Raji (cell line): ENCODE results near the gene NOD2.

Source experiments
- POLR2A ChIP-seq: IDR thresholded peaks from 2 replicates; pipeline ENCODE4 v1.6.1; 2011; ENCODE audit warnings: low read depth, low read length, control low read depth; ENCODE audit not compliant: insufficient read depth

Gene NOD2

DNA sequence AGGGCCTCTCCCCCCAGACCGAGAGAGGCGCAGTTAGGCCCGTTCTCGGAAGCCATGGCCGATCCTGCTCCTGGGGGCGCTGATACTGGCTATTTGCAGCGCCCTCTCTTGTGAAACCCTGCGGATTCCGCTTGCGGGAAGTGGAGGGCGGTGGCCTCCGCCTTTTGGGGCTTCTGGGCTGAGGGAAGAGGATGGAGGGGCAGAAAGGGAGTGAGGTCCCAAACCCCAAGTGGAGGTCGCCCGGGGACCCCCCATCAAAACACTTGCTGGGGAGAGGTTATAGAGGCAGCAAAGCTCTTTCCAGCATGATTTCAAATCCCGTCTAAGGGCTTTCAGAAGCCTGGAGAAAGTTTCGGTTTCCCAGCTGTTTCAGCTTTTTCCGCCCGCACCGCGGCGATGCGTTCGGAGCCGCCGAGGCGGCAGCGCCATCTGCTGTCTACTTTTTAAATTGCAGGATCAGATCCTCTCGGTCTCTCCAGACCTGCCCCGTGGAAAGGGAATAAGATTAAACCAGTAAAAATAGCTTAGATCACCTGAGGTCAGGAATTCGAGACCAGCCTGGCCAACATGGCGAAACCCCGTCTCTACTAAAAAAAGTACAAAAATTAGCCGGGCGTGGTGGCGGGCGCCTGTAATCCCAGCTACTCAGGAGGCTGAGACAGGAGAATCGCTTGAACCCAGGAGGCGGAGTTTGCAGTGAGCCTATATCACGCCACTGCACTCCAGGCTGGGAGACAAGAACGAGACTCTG lies 28.1 kb upstream of the NOD2 start:
- no peak for TF ChIP-seq POLR2A

DNA sequence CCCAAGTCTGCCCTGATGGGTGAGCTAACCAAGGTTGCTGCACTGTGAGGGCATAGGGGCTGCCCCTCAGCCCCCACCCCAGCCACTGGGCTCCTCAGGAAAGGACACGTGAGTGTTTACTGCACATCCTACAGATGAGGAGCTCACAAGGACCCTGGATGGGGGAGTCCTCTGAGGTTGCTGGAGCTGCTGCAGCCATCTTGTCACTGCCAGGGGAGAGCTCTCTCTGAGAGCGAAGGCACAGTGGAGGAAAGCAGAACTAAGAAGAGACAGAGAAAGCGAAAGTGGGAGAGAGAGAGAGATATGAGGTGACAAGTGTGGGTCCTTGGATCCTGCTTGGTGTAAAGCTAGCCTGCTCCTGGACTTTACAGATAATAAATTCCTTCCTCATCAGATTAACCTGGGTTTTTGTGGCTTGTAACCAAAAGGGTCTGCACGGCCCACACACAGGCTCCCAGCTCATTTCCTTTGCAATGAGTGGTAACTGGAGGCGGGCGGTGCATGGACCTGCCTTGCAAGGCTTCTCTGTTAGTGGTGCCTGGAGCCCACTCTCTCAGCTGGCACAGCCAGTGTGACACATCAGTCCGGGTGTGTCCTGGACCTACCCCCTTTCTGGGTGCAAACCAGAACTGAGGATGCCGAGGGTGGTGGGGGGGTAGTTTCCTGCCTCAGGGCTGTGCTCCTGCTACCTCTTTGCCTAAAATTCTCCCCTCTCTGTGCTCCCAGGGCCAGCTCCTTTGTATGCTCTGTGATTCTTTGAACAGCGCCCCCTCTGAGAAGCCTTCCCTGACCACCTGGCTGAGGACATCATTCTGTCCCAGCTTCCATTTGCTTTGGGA lies 26.5 kb upstream of the NOD2 start:
- TF ChIP-seq POLR2A, result no peak

- no peak for TF ChIP-seq POLR2A
These were observed 25.7 kb upstream of the NOD2 start for GRCh38 chr16:50667497-50668367.

GRCh38 chr16:50668368-50669008 lies 24.9 kb upstream of the NOD2 start:
- no peak for TF ChIP-seq POLR2A

- no peak for TF ChIP-seq POLR2A
These were observed 23.7 kb upstream of the NOD2 start for GRCh38 chr16:50669741-50670140.

- TF ChIP-seq POLR2A, result no peak
These were observed 22.9 kb upstream of the NOD2 start for GRCh38 chr16:50670476-50670875.

- no peak for TF ChIP-seq POLR2A
These were observed 21.7 kb upstream of the NOD2 start for GRCh38 chr16:50671644-50672260.

DNA sequence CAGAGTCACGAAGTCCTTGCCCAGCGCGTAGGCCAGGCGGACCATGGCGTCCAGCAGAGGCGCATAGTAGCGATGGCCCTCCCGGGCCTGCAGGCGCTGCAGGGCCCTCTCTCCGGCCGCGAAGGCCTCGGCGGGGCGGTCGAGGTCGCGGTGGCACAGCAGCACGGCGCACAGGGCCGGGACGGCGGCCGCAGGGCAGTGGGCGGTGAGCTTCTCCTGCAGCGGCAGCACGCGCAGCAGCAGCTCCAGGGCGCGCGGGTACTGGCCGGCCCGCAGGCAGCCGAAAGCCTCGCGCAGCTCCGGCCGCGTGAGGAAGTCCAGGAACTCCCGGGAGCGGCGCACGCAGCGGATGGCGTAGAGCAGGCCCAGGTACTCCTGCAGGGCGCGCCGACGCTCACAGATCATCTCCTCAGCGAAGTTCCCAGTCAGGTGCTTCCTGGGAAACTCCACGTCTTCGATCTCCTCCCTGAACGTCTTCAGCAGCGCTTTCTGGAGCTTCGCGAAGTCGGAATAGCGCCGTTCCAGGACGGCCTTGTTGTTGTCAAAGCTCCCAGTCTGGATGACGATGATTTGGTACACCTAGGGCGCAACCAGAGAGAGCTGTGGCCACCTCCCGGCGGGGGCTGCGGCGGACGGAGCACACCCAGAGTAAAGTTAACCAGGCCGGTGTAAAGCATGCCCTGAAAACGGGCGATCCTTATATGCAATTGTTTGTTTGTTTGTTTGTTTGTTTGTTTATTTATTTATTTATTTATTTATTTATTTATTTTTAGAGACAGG lies 19.7 kb upstream of the NOD2 start:
- no peak for TF ChIP-seq POLR2A

DNA sequence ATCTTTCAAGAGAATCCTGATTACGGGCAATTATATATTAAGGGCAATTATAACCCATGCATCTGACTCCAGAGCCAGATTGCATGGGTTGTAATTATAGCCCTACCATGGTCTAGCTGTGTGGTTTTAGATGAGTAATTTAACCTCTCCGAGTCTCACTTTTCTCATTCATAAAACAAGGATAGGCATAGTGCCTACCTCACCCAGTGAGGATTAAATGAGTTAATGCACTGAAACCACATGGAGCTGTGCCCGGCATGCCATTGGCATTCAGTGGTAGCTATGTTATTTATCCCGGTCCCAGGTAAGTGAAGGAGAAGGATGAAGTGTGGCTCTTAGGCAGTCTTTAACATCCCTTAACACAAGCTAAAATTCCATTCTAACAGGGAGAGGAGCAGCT lies 18.6 kb upstream of the NOD2 start:
- no peak for TF ChIP-seq POLR2A

- TF ChIP-seq POLR2A, result no peak
These were observed 17.5 kb upstream of the NOD2 start for GRCh38 chr16:50675686-50676610.

- no peak for TF ChIP-seq POLR2A
These were observed 16.7 kb upstream of the NOD2 start for GRCh38 chr16:50676684-50677225.

GRCh38 chr16:50677351-50677750 lies 16.1 kb upstream of the NOD2 start:
- no peak for TF ChIP-seq POLR2A

- no peak for TF ChIP-seq POLR2A
These were observed 14.9 kb upstream of the NOD2 start for GRCh38 chr16:50678531-50678930.

GRCh38 chr16:50679266-50679665 lies 14.1 kb upstream of the NOD2 start:
- TF ChIP-seq POLR2A, result no peak
